Measurements from ENCODE around the gene ARHGAP44. TPM values are rescaled to one million over a fixed set of nuclear protein-coding genes. Genes with fewer than 3 reads are reported as not detected.

ARHGAP44 gene
- total and polyA plus RNA-seq, 2 of the 8 experiments (the other 6 are each of a cell fraction or from before 2014, with no cell fraction given), result 6.2 to 22.2 TPM

- TF ChIP-seq, protein P1, sequence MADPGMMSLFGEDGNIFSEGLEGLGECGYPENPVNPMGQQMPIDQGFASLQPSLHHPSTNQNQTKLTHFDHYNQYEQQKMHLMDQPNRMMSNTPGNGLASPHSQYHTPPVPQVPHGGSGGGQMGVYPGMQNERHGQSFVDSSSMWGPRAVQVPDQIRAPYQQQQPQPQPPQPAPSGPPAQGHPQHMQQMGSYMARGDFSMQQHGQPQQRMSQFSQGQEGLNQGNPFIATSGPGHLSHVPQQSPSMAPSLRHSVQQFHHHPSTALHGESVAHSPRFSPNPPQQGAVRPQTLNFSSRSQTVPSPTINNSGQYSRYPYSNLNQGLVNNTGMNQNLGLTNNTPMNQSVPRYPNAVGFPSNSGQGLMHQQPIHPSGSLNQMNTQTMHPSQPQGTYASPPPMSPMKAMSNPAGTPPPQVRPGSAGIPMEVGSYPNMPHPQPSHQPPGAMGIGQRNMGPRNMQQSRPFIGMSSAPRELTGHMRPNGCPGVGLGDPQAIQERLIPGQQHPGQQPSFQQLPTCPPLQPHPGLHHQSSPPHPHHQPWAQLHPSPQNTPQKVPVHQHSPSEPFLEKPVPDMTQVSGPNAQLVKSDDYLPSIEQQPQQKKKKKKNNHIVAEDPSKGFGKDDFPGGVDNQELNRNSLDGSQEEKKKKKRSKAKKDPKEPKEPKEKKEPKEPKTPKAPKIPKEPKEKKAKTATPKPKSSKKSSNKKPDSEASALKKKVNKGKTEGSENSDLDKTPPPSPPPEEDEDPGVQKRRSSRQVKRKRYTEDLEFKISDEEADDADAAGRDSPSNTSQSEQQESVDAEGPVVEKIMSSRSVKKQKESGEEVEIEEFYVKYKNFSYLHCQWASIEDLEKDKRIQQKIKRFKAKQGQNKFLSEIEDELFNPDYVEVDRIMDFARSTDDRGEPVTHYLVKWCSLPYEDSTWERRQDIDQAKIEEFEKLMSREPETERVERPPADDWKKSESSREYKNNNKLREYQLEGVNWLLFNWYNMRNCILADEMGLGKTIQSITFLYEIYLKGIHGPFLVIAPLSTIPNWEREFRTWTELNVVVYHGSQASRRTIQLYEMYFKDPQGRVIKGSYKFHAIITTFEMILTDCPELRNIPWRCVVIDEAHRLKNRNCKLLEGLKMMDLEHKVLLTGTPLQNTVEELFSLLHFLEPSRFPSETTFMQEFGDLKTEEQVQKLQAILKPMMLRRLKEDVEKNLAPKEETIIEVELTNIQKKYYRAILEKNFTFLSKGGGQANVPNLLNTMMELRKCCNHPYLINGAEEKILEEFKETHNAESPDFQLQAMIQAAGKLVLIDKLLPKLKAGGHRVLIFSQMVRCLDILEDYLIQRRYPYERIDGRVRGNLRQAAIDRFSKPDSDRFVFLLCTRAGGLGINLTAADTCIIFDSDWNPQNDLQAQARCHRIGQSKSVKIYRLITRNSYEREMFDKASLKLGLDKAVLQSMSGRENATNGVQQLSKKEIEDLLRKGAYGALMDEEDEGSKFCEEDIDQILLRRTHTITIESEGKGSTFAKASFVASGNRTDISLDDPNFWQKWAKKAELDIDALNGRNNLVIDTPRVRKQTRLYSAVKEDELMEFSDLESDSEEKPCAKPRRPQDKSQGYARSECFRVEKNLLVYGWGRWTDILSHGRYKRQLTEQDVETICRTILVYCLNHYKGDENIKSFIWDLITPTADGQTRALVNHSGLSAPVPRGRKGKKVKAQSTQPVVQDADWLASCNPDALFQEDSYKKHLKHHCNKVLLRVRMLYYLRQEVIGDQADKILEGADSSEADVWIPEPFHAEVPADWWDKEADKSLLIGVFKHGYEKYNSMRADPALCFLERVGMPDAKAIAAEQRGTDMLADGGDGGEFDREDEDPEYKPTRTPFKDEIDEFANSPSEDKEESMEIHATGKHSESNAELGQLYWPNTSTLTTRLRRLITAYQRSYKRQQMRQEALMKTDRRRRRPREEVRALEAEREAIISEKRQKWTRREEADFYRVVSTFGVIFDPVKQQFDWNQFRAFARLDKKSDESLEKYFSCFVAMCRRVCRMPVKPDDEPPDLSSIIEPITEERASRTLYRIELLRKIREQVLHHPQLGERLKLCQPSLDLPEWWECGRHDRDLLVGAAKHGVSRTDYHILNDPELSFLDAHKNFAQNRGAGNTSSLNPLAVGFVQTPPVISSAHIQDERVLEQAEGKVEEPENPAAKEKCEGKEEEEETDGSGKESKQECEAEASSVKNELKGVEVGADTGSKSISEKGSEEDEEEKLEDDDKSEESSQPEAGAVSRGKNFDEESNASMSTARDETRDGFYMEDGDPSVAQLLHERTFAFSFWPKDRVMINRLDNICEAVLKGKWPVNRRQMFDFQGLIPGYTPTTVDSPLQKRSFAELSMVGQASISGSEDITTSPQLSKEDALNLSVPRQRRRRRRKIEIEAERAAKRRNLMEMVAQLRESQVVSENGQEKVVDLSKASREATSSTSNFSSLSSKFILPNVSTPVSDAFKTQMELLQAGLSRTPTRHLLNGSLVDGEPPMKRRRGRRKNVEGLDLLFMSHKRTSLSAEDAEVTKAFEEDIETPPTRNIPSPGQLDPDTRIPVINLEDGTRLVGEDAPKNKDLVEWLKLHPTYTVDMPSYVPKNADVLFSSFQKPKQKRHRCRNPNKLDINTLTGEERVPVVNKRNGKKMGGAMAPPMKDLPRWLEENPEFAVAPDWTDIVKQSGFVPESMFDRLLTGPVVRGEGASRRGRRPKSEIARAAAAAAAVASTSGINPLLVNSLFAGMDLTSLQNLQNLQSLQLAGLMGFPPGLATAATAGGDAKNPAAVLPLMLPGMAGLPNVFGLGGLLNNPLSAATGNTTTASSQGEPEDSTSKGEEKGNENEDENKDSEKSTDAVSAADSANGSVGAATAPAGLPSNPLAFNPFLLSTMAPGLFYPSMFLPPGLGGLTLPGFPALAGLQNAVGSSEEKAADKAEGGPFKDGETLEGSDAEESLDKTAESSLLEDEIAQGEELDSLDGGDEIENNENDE (IDR thresholded peaks at IDR 0.05; ENCODE audit: insufficient replicate concordance, low read length), result no peak
- no peak for TF ChIP-seq SUZ12 (IDR thresholded peaks at IDR 0.05; ENCODE audit: low read length)
- no peak for TF ChIP-seq NRF1 (IDR thresholded peaks at IDR 0.05; ENCODE audit: low read depth, low read length)
- no peak for TF ChIP-seq JUN (IDR thresholded peaks at IDR 0.05; ENCODE audit: low read depth, low read length)
Measured at GRCh38 chr17:13036751-13037150, 247.5 kb downstream of the ARHGAP44 start (continued).

All from H1 (cell line).